Liver (tissue), 9 donors: Measurements from ENCODE around the gene ENO4. TPM values are rescaled to one million over a fixed set of nuclear protein-coding genes. Genes with fewer than 3 reads are reported as not detected.

Experiments
- DNase-seq: peaks from one replicate; pipeline ENCODE4 v3.0.0-alpha.2; 2017; ENCODE audit warnings: low spot score
- H3K27ac ChIP-seq, 2 donors: one replicate each; pipeline ENCODE4 v1.7.0; 2013; ENCODE audit warnings: inconsistent platforms in 2 of 2, low read length in 2 of 2, control low read depth in 1 of 2, low read depth in 1 of 2, mild to moderate bottlenecking in 1 of 2
- H3K27me3 ChIP-seq, 4 donors: one replicate each; pipeline versions ENCODE4 v1.6.1 to v1.7.0; 2013; ENCODE audit warnings: low read length in 3 of 4, inconsistent platforms in 1 of 4, mild to moderate bottlenecking in 1 of 4, moderate library complexity in 1 of 4; ENCODE audit not compliant: control insufficient read depth in 4 of 4, insufficient read depth in 4 of 4
- H3K36me3 ChIP-seq, 4 donors: one replicate each; pipeline versions ENCODE4 v1.6.1 to v1.7.0; 2013; ENCODE audit warnings: low read length in 3 of 4, mild to moderate bottlenecking in 3 of 4, low read depth in 1 of 4, moderate library complexity in 1 of 4; ENCODE audit not compliant: control insufficient read depth in 4 of 4, insufficient read depth in 3 of 4
- H3K4me1 ChIP-seq, 4 donors: one replicate each; pipeline versions ENCODE4 v1.6.1 to v1.7.0; 2013; ENCODE audit warnings: low read length in 3 of 4, mild to moderate bottlenecking in 3 of 4, moderate library complexity in 1 of 4; ENCODE audit not compliant: control insufficient read depth in 4 of 4, insufficient read depth in 4 of 4
- H3K4me3 ChIP-seq, 3 donors: one replicate each; pipeline versions ENCODE4 v1.6.1 to v1.7.0; 2013; ENCODE audit warnings: low read length in 3 of 3, control low read depth in 1 of 3, low read depth in 1 of 3, mild to moderate bottlenecking in 1 of 3
- H3K9ac ChIP-seq, 2 donors: one replicate each; pipeline ENCODE4 v1.7.0; 2013; ENCODE audit warnings: low read length in 2 of 2, mild to moderate bottlenecking in 2 of 2, moderate library complexity in 2 of 2, control low read depth in 1 of 2, low read depth in 1 of 2
- H3K9me3 ChIP-seq, 4 donors: one replicate each; pipeline versions ENCODE4 v1.6.1 to v1.7.0; 2013; ENCODE audit warnings: low read length in 3 of 4; ENCODE audit not compliant: control insufficient read depth in 4 of 4
- ATF3 ChIP-seq: IDR thresholded peaks from 2 replicates; pipeline ENCODE4 v1.6.1; 2016; ENCODE audit warnings: antibody characterized with exemption
- CTCF ChIP-seq: fragments of 150-350 bp; IDR thresholded peaks from 2 replicates; pipeline ENCODE4 v1.5.1; 2017; ENCODE audit warnings: improper control_type of control experiment, low read depth, low read length; ENCODE audit not compliant: missing input control
- EGR1 ChIP-seq, 2 donors: IDR thresholded peaks; 2 replicates each; pipeline ENCODE4 v1.6.1; 2016 to 2018; ENCODE audit warnings: antibody characterized with exemption in 2 of 2, low read depth in 2 of 2
- FOXA1 ChIP-seq: IDR thresholded peaks from 2 replicates; pipeline ENCODE4 v1.6.1; 2016; ENCODE audit warnings: antibody characterized with exemption
- FOXA2 ChIP-seq: IDR thresholded peaks from 2 replicates; pipeline ENCODE4 v1.6.1; 2016; ENCODE audit warnings: antibody characterized with exemption
- GABPA ChIP-seq, 2 donors: IDR thresholded peaks in 1 of 2; conservative IDR thresholded peaks in 1 of 2; 2 replicates each; pipeline ENCODE4 v1.6.1; 2016; ENCODE audit warnings: antibody characterized with exemption in 2 of 2, mild to moderate bottlenecking in 1 of 2, moderate library complexity in 1 of 2
- HNF4A ChIP-seq, 2 donors: conservative IDR thresholded peaks; 2 replicates each; pipeline ENCODE4 v1.6.1; 2016; ENCODE audit warnings: antibody characterized with exemption in 2 of 2, mild to moderate bottlenecking in 2 of 2
- HNF4G ChIP-seq: IDR thresholded peaks from 2 replicates; pipeline ENCODE4 v1.6.1; 2016; ENCODE audit warnings: antibody characterized with exemption
- JUND ChIP-seq, 2 donors: IDR thresholded peaks; 2 replicates each; pipeline ENCODE4 v1.6.1; 2016; ENCODE audit warnings: antibody characterized with exemption in 2 of 2
- MAX ChIP-seq: IDR thresholded peaks from 2 replicates; pipeline ENCODE4 v1.6.1; 2016; ENCODE audit warnings: antibody characterized with exemption
- NR2F2 ChIP-seq: IDR thresholded peaks from 2 replicates; pipeline ENCODE4 v1.6.1; 2016; ENCODE audit warnings: antibody characterized with exemption
- REST ChIP-seq: IDR thresholded peaks from 2 replicates; pipeline ENCODE4 v1.6.1; 2016; ENCODE audit warnings: antibody characterized with exemption, mild to moderate bottlenecking
- RXRA ChIP-seq, 2 donors: IDR thresholded peaks; 2 replicates each; pipeline ENCODE4 v1.6.1; 2017 to 2018; ENCODE audit warnings: antibody characterized with exemption in 2 of 2, mild to moderate bottlenecking in 1 of 2
- TAF1 ChIP-seq: conservative IDR thresholded peaks from 2 replicates; pipeline ENCODE4 v1.6.1; 2016; ENCODE audit warnings: antibody characterized with exemption, mild to moderate bottlenecking
- YY1 ChIP-seq: IDR thresholded peaks from 2 replicates; pipeline ENCODE4 v1.6.1; 2016; ENCODE audit warnings: antibody characterized with exemption, mild to moderate bottlenecking
- ZBTB33 ChIP-seq: IDR thresholded peaks from 2 replicates; pipeline ENCODE4 v1.6.1; 2016; ENCODE audit warnings: antibody characterized with exemption
- WGBS: extraction: QIAGEN DNeasy Blood & Tissue Kit; methylation state at CpG from one replicate; pipeline ENCODE4 v1.1.7; 2013; 5-methylcytosine and 5-hydroxymethylcytosine counted together
- polyA plus RNA-seq, 2 donors: library from polyadenylated mRNA; stranded (reverse) in 1 of 2; unstranded in 1 of 2; fragments of 200-250 nt in 1 of 2; fragments of >200 nt in 1 of 2; fragmentation: Nextera tagmentation in 1 of 2; extraction: Ambion mirVana in 1 of 2; gene quantifications; one replicate each; pipeline versions ENCODE4 v1.2.1 to v1.2.3, GENCODE V29; 2013 to 2015
- total RNA-seq, 2 donors: library from RNA; depleted of rRNA; stranded (reverse); fragments of >200 nt; gene quantifications; one replicate each; pipeline ENCODE4 v1.2.3, GENCODE V29; 2014
- donor health status: healthy.
- donor health status: healthy.
- donor health status: healthy.
- donor health status: healthy.
- donor health status: healthy.

The ENO4 gene
- total and polyA plus RNA-seq, 4 donors: 0.03 to 0.19 (median 0.10) TPM

- TF ChIP-seq TAF1 (no peak), GABPA (IDR thresholded peaks at IDR 0.05 in 1 of 2, conservative IDR thresholded peaks at IDR 0.05 in 1 of 2) (no peak), RXRA (IDR thresholded peaks at IDR 0.05) (no peak)
- 82% methylated on average over 2 of the region's 2 CpGs for WGBS
- no peaks in the 10 kb centered on the region for H3K9me3 ChIP-seq
- H3K27me3 ChIP-seq: no peaks in the 10 kb centered on the region
- H3K4me3 ChIP-seq: no peak overlapping the region
- H3K36me3 ChIP-seq: peaks cover 0 to 35% (median 6%) of the 10 kb centered on the region in 4 donors
- no peak overlapping the region for H3K27ac ChIP-seq
- H3K9ac ChIP-seq: no peak overlapping the region
- peaks cover 0 to 9% (median 6%) of the 10 kb centered on the region in 4 donors for H3K4me1 ChIP-seq
- no peak for DNase-seq
Measured at GRCh38 chr10:116915340-116915739, 66.0 kb downstream of the ENO4 start.

GRCh38 chr10:116917481-116917880 lies 68.2 kb downstream of the ENO4 start:
- H3K4me1 ChIP-seq: peaks cover 0 to 2% (median under 1%) of the 10 kb centered on the region in 4 donors
- no peak overlapping the region for H3K4me3 ChIP-seq
- H3K27me3 ChIP-seq: no peaks in the 10 kb centered on the region
- H3K27ac ChIP-seq: no peak overlapping the region
- DNase-seq: no peak
- H3K36me3 ChIP-seq: peaks cover 2 to 39% (median 14%) of the 10 kb centered on the region in 4 donors
- 98% methylated on average over 3 of the region's 3 CpGs for WGBS
- no peak overlapping the region for H3K9ac ChIP-seq
- TF ChIP-seq HNF4A (conservative IDR thresholded peaks at IDR 0.05) (no peak), REST (no peak), GABPA (IDR thresholded peaks at IDR 0.05 in 1 of 2, conservative IDR thresholded peaks at IDR 0.05 in 1 of 2) (no peak), JUND (IDR thresholded peaks at IDR 0.05) (no peak), ATF3 (no peak)
- H3K9me3 ChIP-seq: no peaks in the 10 kb centered on the region

GRCh38 chr10:116918583-116918982 lies 69.3 kb downstream of the ENO4 start:
- H3K9me3 ChIP-seq: no peaks in the 10 kb centered on the region
- no peak overlapping the region for H3K9ac ChIP-seq
- H3K27me3 ChIP-seq: no peaks in the 10 kb centered on the region
- no peak for DNase-seq
- no peak overlapping the region for H3K27ac ChIP-seq
- 97% methylated on average over 2 of the region's 2 CpGs for whole genome bisulfite sequencing
- peaks cover 2 to 37% (median 15%) of the 10 kb centered on the region in 4 donors for H3K36me3 ChIP-seq
- no peaks in the 10 kb centered on the region for H3K4me1 ChIP-seq
- H3K4me3 ChIP-seq: no peak overlapping the region
- TF ChIP-seq FOXA1: no peak
- TF ChIP-seq MAX: no peak
- no peak for TF ChIP-seq EGR1 (IDR thresholded peaks at IDR 0.05; ENCODE audit: low read depth in 2 of 2)
- TF ChIP-seq YY1: no peak
- no peak for TF ChIP-seq NR2F2
- no peak for TF ChIP-seq GABPA (IDR thresholded peaks at IDR 0.05 in 1 of 2, conservative IDR thresholded peaks at IDR 0.05 in 1 of 2)
- TF ChIP-seq CTCF: no peak
- TF ChIP-seq RXRA (IDR thresholded peaks at IDR 0.05): no peak
- TF ChIP-seq HNF4G: no peak
- TF ChIP-seq FOXA2: no peak
- TF ChIP-seq TAF1: no peak
- no peak for TF ChIP-seq REST
- no peak for TF ChIP-seq ZBTB33
- TF ChIP-seq ATF3: no peak
